Mucosa of stomach (tissue), 1 donor: Measurements from ENCODE around the gene IFITM2.
"Not testable (repeated sequence)": the region's sequence is repeated elsewhere in the genome, so short reads cannot be mapped to it uniquely, and the experiment has no call there.

Experiments
- H3K27me3 ChIP-seq: one replicate; pipeline ENCODE4 v1.7.0; 2013; ENCODE audit warnings: mild to moderate bottlenecking, low read length; ENCODE audit not compliant: control insufficient read depth, insufficient read depth
- H3K36me3 ChIP-seq: one replicate; pipeline ENCODE4 v1.7.0; 2013; ENCODE audit warnings: low read length; ENCODE audit not compliant: control insufficient read depth, insufficient read depth
- H3K4me1 ChIP-seq: one replicate; pipeline ENCODE4 v1.7.0; 2013; ENCODE audit warnings: mild to moderate bottlenecking, low read length; ENCODE audit not compliant: control insufficient read depth, insufficient read depth
- H3K4me3 ChIP-seq: one replicate; pipeline ENCODE4 v1.7.0; 2013; ENCODE audit warnings: low read length
- H3K9ac ChIP-seq: one replicate; pipeline ENCODE4 v1.7.0; 2013; ENCODE audit warnings: mild to moderate bottlenecking, low read length, moderate library complexity
- H3K9me3 ChIP-seq: one replicate; pipeline ENCODE4 v1.7.0; 2013; ENCODE audit warnings: mild to moderate bottlenecking, low read length, moderate library complexity; ENCODE audit not compliant: control insufficient read depth
- donor health status: Pancreatic carcinoma.

The IFITM2 gene

DNA sequence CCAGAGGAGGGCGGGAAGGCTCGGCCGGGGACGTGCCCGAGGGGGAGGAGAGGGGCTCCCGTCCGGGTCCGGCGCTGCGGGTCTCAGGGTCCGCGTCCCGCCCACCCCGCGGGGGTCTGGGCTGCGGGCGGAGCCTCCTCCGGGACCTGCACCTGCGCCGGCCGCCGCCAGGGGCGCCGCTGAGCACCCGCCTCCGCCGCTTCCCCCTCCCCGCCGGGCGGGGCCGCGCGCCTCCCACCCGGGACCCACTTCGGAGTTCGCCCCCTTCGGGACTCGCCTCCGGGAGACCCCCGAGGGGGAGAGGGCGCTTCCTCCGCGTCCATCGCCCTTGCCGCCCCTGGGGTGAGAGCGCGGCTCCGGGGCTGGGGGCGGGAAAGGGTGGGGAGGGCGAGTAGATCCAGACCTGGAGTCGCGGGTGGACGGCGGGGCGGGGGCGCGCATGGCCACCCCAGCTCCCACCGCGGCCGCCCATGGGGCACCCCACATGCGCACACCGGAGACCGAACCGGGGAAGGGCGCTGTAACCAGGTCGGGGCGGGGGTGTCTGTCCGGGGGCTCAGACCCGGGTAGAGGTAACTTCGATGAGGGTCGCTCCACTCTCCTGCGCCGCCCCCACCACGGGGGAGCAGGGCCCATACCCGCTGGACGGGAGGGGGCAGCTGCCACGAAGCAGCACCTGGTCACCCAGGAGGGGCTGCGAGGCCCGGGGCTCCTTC, 10.9 kb downstream of the IFITM2 start:
- not testable (repeated sequence) for H3K4me3 ChIP-seq, H3K9ac ChIP-seq, H3K4me1 ChIP-seq, H3K36me3 ChIP-seq, H3K9me3 ChIP-seq
- peaks cover 34% of the 10 kb centered on the region for H3K27me3 ChIP-seq

DNA sequence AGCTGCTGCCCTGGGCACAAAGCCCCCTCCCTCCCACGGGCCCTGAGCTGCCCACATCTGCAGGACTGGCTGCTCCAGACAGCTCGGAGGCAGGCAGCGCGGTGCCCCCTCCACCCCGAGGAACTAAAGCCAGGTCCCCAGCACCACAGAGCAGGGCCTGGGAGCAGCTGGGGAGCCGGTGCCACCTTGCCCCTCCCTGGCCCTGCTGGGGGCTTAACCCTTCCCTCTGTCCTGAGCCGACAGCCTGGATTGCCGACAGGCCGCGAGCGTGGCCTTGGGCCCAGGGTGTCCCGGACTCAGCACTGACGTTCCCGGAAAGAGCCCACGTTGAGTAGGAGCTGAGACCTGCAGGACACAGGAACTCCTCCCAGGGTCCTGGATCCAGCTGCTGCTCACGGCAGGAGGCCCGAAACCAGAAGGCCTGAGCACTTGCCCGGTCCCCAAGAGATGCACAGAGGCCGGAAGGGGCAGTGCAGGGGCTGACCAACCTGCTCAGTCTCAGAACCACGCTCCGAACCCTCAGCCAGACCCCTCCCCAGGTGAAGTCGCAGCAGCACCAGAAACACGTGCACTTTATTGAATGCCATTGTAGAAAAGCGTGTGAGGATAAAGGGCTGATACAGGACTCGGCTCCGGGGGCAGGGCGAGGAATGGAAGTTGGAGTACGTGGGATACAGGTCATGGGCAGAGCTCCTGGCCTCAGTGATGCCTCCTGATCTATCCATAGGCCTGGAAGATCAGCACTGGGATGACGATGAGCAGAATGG, 11.7 kb downstream of the IFITM2 start:
- not testable (repeated sequence) for H3K36me3 ChIP-seq, H3K9me3 ChIP-seq, H3K4me1 ChIP-seq, H3K4me3 ChIP-seq
- H3K9ac ChIP-seq: peak overlapping the region; percentile 64
- H3K27me3 ChIP-seq: peaks cover 29% of the 10 kb centered on the region

DNA sequence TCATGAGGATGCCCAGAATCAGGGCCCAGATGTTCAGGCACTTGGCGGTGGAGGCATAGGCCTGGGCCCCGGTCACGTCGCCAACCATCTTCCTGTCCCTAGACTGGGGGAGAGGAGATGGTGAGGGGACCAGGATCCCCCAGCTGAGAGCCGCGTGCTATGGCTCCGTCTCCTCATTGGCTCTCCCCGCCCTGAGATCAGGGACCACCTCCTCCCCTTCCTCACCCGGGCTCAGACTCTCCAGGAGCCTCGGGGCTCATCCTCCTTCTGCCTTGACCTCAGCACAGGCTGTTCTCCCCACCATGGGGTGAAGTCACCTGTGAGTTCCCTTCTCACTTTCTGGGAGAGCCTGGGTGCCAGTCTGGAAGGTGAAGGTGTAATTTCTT, 12.3 kb downstream of the IFITM2 start:
- H3K4me3 ChIP-seq: peak overlapping the region; percentile 40
- not testable (repeated sequence) for H3K4me1 ChIP-seq, H3K9me3 ChIP-seq, H3K36me3 ChIP-seq
- peak overlapping the region; percentile 73 for H3K9ac ChIP-seq
- peaks cover 28% of the 10 kb centered on the region for H3K27me3 ChIP-seq

- Histone ChIP-seq H3K9me3 (no peaks in the 10 kb centered on the region), H3K4me3 (no peak overlapping the region), H3K27me3 (no peaks in the 10 kb centered on the region), H3K4me1 (peaks cover 12% of the 10 kb centered on the region), H3K9ac (no peak overlapping the region), H3K36me3 (no peaks in the 10 kb centered on the region)
These were observed 16.5 kb downstream of the IFITM2 start for GRCh38 chr11:324156-324555.

DNA sequence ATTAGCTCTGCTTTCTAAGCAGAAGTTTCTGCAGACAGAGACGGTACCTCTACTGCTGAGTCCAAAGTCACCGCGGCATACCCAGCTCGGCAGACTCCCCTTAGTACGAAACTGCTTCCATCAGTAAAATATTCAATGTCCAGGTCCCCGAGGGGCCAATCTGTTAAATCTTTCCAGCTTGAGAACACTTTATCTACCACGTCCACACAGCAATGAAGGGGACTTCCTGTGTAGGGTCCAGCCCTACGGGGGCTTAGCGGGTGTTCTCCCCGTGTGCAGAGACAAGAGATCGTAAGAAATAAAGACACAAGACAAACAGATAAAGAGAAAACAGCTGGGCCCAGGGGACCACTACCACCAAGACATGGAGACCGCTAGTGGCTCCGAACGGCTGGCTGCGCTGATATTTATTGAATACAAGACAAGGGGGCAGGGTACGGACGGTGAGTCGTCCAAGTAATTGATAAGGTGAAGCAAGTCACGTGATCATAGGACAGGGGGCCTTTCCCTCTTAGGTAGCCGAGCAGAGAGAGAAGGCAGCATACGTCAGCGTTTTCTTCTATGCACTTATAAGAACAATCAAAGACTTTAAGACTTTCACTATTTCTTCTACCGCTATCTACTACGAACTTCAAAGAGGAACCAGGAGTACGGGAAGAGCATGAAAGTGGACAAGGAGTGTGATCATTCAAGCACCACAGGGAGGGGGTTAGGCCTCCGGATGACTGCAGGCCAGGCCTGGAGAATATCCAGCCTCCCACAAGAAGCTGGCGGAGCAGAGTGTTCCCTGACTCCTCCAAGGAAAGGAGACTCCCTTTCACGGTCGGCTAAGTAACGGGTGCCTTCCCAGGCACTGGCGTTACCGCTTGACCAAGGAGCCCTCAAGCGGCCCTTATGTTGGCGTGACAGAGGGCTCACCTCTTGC, 17.2 kb downstream of the IFITM2 start:
- H3K9ac ChIP-seq, H3K27me3 ChIP-seq, H3K9me3 ChIP-seq, H3K36me3 ChIP-seq, H3K4me3 ChIP-seq: not testable (repeated sequence)
- peaks cover 12% of the 10 kb centered on the region for H3K4me1 ChIP-seq

- Histone ChIP-seq H3K9me3 (no peaks in the 10 kb centered on the region), H3K36me3 (no peaks in the 10 kb centered on the region), H3K9ac (no peak overlapping the region), H3K27me3 (no peaks in the 10 kb centered on the region), H3K4me1 (peaks cover 12% of the 10 kb centered on the region), H3K4me3 (no peak overlapping the region)
These were observed 18.4 kb downstream of the IFITM2 start for GRCh38 chr11:325796-326591.

- no peaks in the 10 kb centered on the region for H3K9me3 ChIP-seq
- H3K4me3 ChIP-seq: no peak overlapping the region
- peaks cover 12% of the 10 kb centered on the region for H3K4me1 ChIP-seq
- H3K27me3 ChIP-seq: no peaks in the 10 kb centered on the region
- H3K9ac ChIP-seq: peak overlapping the region; percentile 41
- H3K36me3 ChIP-seq: no peaks in the 10 kb centered on the region
These were observed 18.9 kb downstream of the IFITM2 start for GRCh38 chr11:326592-326841.

- peaks cover 12% of the 10 kb centered on the region for H3K4me1 ChIP-seq
- no peaks in the 10 kb centered on the region for H3K36me3 ChIP-seq
- peak overlapping the region; percentile 41 for H3K9ac ChIP-seq
- H3K27me3 ChIP-seq: no peaks in the 10 kb centered on the region
- H3K4me3 ChIP-seq: no peak overlapping the region
- H3K9me3 ChIP-seq: no peaks in the 10 kb centered on the region
These were observed 19.4 kb downstream of the IFITM2 start for GRCh38 chr11:326842-327580.

DNA sequence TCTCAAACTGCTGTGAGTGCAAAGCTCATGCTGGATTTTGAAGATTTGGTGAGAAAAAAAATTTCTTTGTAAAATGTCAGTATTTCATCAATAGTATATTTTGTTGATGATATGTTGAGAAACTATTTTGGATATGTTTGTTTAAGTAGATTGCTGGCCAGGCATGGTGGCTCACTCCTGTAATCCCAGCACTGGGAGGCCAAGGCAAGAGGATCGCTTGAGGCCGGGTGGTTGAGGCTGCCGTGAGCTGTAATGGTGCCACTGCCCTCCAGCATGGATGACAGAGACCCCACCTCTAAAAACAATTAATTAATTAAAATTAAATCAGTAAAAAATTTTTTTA, 19.9 kb downstream of the IFITM2 start:
- H3K9ac ChIP-seq: no peak overlapping the region

DNA sequence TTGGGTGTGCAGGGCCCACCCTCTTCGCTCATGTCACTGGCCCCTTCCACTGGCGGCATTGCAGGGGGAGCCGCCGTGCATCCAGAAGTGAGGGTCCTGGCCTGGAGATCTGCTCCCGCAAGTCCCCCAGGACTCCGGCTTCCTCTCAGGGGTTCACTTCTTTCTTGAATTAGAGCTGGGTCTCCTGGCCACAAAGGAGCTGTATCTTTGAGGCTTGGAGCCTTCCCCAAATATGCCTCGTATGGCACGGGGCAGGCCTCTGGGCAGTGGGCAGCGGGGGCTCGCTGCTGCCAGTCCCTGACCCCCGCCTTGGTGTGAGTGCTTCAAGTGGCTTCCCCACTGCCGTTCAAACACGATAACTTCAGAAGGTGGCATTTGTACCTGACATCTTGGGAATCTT, 20.4 kb downstream of the IFITM2 start:
- Histone ChIP-seq H3K36me3 (no peaks in the 10 kb centered on the region), H3K9me3 (no peaks in the 10 kb centered on the region), H3K4me1 (peaks cover 12% of the 10 kb centered on the region), H3K4me3 (no peak overlapping the region), H3K9ac (no peak overlapping the region), H3K27me3 (peaks cover 2% of the 10 kb centered on the region)

More for the DNA sequence above, 19.9 kb downstream of the IFITM2 start:
- Histone ChIP-seq H3K4me3 (no peak overlapping the region), H3K9me3 (no peaks in the 10 kb centered on the region), H3K36me3 (no peaks in the 10 kb centered on the region), H3K4me1 (peaks cover 12% of the 10 kb centered on the region), H3K27me3 (no peaks in the 10 kb centered on the region)

GRCh38 chr11:328516-329100, 21.0 kb downstream of the IFITM2 start:
- H3K4me3 ChIP-seq, H3K36me3 ChIP-seq, H3K9me3 ChIP-seq, H3K9ac ChIP-seq, H3K27me3 ChIP-seq: not testable (repeated sequence)
- peaks cover 12% of the 10 kb centered on the region for H3K4me1 ChIP-seq
